ENCODE measurements around the gene PPP6R2.

DNA sequence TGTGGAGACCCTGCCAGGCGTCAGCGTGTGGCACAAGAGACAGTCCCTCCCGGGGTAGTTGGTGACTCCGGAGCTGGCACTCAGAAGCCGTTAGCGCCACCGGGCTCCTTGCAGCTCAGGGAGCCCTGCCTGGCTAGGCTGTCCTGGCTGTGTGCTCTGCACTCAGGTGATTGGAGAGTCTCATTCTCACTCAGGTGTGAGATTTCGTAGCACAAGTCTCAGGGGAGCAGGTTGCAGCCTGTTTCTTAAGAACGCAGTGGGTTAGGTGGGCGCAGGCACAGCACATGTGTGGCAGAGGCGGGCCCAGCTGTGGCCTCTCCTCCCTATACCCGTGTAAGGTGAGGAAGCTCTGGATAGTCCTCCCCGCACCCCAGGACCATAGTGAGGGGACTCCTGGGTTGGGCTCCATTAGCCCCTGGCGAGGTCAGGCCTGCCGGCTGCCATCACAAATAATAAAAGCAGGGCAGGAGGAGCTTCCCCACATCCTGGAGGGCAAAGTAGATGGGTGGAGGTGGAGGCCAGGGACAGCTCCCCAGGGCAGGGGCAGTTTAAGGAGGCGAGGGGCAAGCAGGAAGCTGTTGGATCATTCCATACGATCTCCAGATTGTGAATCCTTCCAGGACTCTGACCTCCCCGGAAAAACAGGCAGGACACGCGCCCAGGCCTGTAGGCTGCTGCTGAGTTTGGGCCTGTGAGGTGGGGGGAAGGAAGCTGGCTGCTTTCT is 92.3 kb downstream of the PPP6R2 start:
- TF ChIP-seq POLR2A (IDR thresholded peaks at IDR 0.05; ENCODE audit: borderline replicate concordance, extremely low read depth, insufficient read depth, insufficient read length) (no peak), EZH2 (IDR thresholded peaks at IDR 0.05) (no peak), SIN3A (IDR thresholded peaks at IDR 0.05; ENCODE audit: low read depth) (no peak), TCF7L2 (IDR thresholded peaks at IDR 0.05; ENCODE audit: borderline replicate concordance, extremely low read depth, insufficient read depth, insufficient read length) (no peak), POLR2AphosphoS5 (IDR thresholded peaks at IDR 0.05; ENCODE audit: low read depth, low read length) (no peak), ZNF274 (IDR thresholded peaks at IDR 0.05; ENCODE audit: low read depth, low read length) (no peak), RAD21 (IDR thresholded peaks at IDR 0.05; ENCODE audit: low read depth) (no peak), ZFX (IDR thresholded peaks at IDR 0.05) (no peak)
- TF ChIP-seq, protein P1, sequence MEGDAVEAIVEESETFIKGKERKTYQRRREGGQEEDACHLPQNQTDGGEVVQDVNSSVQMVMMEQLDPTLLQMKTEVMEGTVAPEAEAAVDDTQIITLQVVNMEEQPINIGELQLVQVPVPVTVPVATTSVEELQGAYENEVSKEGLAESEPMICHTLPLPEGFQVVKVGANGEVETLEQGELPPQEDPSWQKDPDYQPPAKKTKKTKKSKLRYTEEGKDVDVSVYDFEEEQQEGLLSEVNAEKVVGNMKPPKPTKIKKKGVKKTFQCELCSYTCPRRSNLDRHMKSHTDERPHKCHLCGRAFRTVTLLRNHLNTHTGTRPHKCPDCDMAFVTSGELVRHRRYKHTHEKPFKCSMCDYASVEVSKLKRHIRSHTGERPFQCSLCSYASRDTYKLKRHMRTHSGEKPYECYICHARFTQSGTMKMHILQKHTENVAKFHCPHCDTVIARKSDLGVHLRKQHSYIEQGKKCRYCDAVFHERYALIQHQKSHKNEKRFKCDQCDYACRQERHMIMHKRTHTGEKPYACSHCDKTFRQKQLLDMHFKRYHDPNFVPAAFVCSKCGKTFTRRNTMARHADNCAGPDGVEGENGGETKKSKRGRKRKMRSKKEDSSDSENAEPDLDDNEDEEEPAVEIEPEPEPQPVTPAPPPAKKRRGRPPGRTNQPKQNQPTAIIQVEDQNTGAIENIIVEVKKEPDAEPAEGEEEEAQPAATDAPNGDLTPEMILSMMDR (IDR thresholded peaks at IDR 0.05 in 2 of 3, conservative IDR thresholded peaks at IDR 0.05 in 1 of 3; ENCODE audit: borderline replicate concordance in 1 of 3, insufficient read depth in 1 of 3, low read depth in 2 of 3, low read length in 2 of 3) = no peak
